Transverse colon (tissue), 4 donors: Measurements from ENCODE around the gene KCNQ2. TPM values are rescaled to one million over a fixed set of nuclear protein-coding genes. Genes with fewer than 3 reads are reported as not detected.

ENCODE experiments used
- DNase-seq: peaks from one replicate; pipeline ENCODE4 v3.0.0-alpha.2; 2019
- H3K27ac ChIP-seq, 4 donors: fragments of 200-600 bp; sonication (generic); 2 replicates each; pipeline ENCODE4 v1.5.1; 2016 to 2018; ENCODE audit warnings: inconsistent platforms in 4 of 4
- H3K27me3 ChIP-seq: fragments of 200-600 bp; sonication (generic); 2 replicates; pipeline ENCODE4 v1.5.1; 2017; ENCODE audit warnings: inconsistent platforms
- H3K36me3 ChIP-seq, 4 donors: fragments of 200-600 bp; sonication (generic); 2 replicates each; pipeline ENCODE4 v1.5.1; 2017 to 2019; ENCODE audit warnings: inconsistent platforms in 4 of 4
- H3K4me1 ChIP-seq, 4 donors: fragments of 200-600 bp; sonication (generic); 2 replicates each; pipeline ENCODE4 v1.5.1; 2017 to 2020; ENCODE audit warnings: inconsistent platforms in 4 of 4
- H3K4me3 ChIP-seq, 4 donors: fragments of 200-600 bp; sonication (generic); 1 replicate in 1 of 4; 2 replicates in 3 of 4; pipeline versions ENCODE4 v1.5.1 to v1.6.1; 2017 to 2019; ENCODE audit warnings: inconsistent platforms in 4 of 4
- H3K9me3 ChIP-seq, 2 donors: fragments of 200-600 bp; sonication (generic); 2 replicates each; pipeline ENCODE4 v1.5.1; 2017 to 2019; ENCODE audit warnings: inconsistent platforms in 2 of 2
- EP300 ChIP-seq: sonication (generic); formaldehyde crosslinking; IDR thresholded peaks from one replicate; pipeline ENCODE4 v1.6.1; 2017; ENCODE audit warnings: antibody characterized with exemption, low read depth
- POLR2A ChIP-seq: fragments of 450-650 bp; IDR thresholded peaks from one replicate; pipeline ENCODE4 v1.6.1; 2016; ENCODE audit warnings: antibody characterized with exemption, mild to moderate bottlenecking, moderate library complexity
- POLR2AphosphoS5 ChIP-seq, 3 donors: sonication (generic); formaldehyde crosslinking; IDR thresholded peaks; one replicate each; pipeline ENCODE4 v1.6.1; 2016; ENCODE audit warnings: antibody characterized with exemption in 3 of 3
- WGBS, 2 donors: methylation state at CpG; one replicate each; pipeline ENCODE4 v1.1.5; 2018; ENCODE audit warnings: low coverage in 1 of 2; 5-methylcytosine and 5-hydroxymethylcytosine counted together
- in situ Hi-C, 4 donors: fragments of 200-750 bp; cut with MboI; loops; one replicate each; pipeline versions ENCODE4 v1.15.0 to v1.15.1; 2017; ENCODE audit warnings: low sequenced_read_pairs in 3 of 4, low pct_ligation_motif_present in 1 of 4, low pct_unique_long_range_greater_than_20kb in 1 of 4
- intact Hi-C: fragments of 100-400 bp; cut with DNase I; formaldehyde crosslinking; loops from one replicate; pipeline ENCODE4 v1.15.1; 2023; ENCODE audit warnings: low total_unique reads
- total RNA-seq, 4 donors: library from RNA; depleted of rRNA; stranded (reverse); fragments of >200 nt; gene quantifications; one replicate each; pipeline ENCODE4 v1.1.0, GENCODE V29; 2016
- TF ChIP-seq, protein P1 (sequence below), 5 experiments: fragments of 200-600 bp in 3 of 5; fragments of 450-650 bp in 2 of 5; sonication (generic) in 3 of 5; IDR thresholded peaks; 1 replicate in 2 of 5; 2 replicates in 3 of 5; pipeline ENCODE4 v1.5.1; 2016 to 2017; ENCODE audit warnings: antibody characterized with exemption in 5 of 5, inconsistent platforms in 3 of 5, mild to moderate bottlenecking in 2 of 5, moderate library complexity in 1 of 5

The KCNQ2 gene
- total RNA-seq, 4 donors from 2014 or later: 0.32 to 0.41 (median 0.37) TPM; not detected in 1

DNA sequence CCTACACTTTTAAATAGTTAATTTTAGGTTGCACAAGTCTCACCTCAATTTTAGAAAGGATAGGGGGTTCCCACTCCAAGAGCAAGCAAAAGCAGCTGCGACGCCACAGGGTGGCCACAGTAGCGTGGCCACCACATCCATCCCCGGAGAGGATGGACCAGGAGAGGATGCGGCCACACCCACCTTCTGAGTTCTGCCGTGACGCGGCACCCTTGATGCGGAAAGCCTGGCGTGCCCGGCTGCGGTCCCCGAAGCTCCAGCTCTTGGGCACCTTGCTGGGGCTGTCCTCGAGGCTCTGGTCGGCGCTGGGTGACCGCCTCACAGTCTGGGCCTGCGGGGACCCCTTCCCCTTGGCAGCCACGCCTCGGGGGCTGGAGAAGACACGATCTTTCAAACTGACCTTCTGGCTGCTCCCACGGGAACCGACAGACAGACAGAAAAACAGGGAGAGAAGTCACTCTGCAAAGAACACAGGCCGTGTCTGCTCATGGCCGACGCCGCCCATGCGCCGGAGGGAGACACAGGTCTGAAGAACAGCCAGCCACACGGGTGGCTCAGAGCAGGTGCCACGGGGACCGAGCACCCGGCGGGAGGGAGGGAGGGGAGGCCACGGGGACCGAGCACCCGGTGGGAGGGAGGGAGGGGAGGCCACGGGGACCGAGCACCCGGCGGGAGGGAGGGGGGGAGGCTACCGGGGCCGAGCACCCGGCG, 57.6 kb downstream of the KCNQ2 start:
- intact Hi-C loops: no loop called here
- no peaks in the 10 kb centered on the region for H3K36me3 ChIP-seq
- no peak for TF ChIP-seq POLR2A
- TF ChIP-seq EP300: no peak
- TF ChIP-seq, protein P1, sequence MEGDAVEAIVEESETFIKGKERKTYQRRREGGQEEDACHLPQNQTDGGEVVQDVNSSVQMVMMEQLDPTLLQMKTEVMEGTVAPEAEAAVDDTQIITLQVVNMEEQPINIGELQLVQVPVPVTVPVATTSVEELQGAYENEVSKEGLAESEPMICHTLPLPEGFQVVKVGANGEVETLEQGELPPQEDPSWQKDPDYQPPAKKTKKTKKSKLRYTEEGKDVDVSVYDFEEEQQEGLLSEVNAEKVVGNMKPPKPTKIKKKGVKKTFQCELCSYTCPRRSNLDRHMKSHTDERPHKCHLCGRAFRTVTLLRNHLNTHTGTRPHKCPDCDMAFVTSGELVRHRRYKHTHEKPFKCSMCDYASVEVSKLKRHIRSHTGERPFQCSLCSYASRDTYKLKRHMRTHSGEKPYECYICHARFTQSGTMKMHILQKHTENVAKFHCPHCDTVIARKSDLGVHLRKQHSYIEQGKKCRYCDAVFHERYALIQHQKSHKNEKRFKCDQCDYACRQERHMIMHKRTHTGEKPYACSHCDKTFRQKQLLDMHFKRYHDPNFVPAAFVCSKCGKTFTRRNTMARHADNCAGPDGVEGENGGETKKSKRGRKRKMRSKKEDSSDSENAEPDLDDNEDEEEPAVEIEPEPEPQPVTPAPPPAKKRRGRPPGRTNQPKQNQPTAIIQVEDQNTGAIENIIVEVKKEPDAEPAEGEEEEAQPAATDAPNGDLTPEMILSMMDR (IDR thresholded peaks at IDR 0.05): no peak
- no peak for TF ChIP-seq POLR2AphosphoS5 (IDR thresholded peaks at IDR 0.05)

GRCh38 chr20:63413963-63414684, 58.3 kb downstream of the KCNQ2 start:
- in situ Hi-C loops (no loop called here), intact Hi-C loops (no loop called here)
- no peak for DNase-seq
- 79% methylated on average over 31 of the region's 33 CpGs; no CpG with 5 or more reads in 1 of the 2 donors for WGBS, 2 donors
- H3K36me3 ChIP-seq: no peaks in the 10 kb centered on the region
- no peaks in the 10 kb centered on the region for H3K4me1 ChIP-seq
- no peak for TF ChIP-seq POLR2A
- no peak overlapping the region for H3K4me3 ChIP-seq
- peaks cover 23% of the 10 kb centered on the region for H3K27me3 ChIP-seq
- H3K27ac ChIP-seq: no peak overlapping the region
- no peaks in the 10 kb centered on the region for H3K9me3 ChIP-seq

More for the DNA sequence above, 57.6 kb downstream of the KCNQ2 start:
- no peak overlapping the region for H3K27ac ChIP-seq
- WGBS, 2 donors: 84% methylated on average over 21 of the region's 45 CpGs; no CpG with 5 or more reads in 1 of the 2 donors
- H3K4me3 ChIP-seq: no peak overlapping the region
- H3K9me3 ChIP-seq: no peaks in the 10 kb centered on the region
- in situ Hi-C loops: no loop called here
- peaks cover 23% of the 10 kb centered on the region for H3K27me3 ChIP-seq
- no peak for DNase-seq
- no peaks in the 10 kb centered on the region for H3K4me1 ChIP-seq

DNA sequence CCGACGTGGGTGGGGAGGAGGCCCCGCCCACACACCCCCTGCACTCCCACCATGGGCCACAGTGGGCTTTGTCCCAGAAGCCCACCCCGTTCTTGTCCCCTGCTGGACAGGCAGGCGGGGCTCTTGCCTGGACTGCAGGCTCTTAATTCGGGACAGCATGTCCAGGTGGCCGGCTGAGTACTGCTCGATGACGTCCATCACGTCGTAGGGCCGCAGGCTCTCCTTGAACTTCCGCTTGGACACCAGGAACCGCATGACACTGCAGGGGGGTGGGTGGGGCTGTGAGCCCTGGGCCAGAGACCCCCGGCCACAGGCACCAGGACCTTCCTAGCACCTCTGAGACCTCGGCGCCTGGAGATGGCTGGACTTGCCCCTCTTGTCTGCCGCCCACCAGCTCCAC, 59.1 kb downstream of the KCNQ2 start:
- Histone ChIP-seq H3K27ac (no peak overlapping the region), H3K4me3 (no peak overlapping the region), H3K36me3 (no peaks in the 10 kb centered on the region), H3K4me1 (no peaks in the 10 kb centered on the region), H3K9me3 (no peaks in the 10 kb centered on the region), H3K27me3 (peaks cover 21% of the 10 kb centered on the region)
- 58% methylated on average over 9 of the region's 18 CpGs; no CpG with 5 or more reads in 1 of the 2 donors for WGBS, 2 donors
- TF ChIP-seq, protein P1 (IDR thresholded peaks at IDR 0.05): no peak
- TF ChIP-seq POLR2A (no peak), EP300 (no peak), POLR2AphosphoS5 (IDR thresholded peaks at IDR 0.05) (no peak)
- intact Hi-C loops (no loop called here), in situ Hi-C loops (no loop called here)
- no peak for DNase-seq

DNA sequence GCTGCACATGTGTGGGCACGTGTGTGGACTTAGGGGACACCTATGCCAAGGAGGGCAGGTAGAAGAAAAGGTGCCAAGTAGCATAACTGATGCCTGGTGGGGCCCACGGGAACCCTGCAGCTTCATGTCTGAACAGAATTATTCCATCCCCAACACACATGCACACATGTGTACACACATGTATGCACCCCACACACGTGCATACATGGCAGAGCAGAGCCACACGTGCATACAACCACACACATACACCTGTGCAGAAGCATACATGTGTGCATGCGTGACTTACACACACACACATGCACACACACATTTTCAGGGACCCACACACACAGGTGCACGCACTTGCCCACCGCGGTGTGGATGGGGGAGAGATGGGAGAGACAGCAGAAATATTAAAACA, 59.6 kb downstream of the KCNQ2 start:
- H3K27me3 ChIP-seq: peaks cover 20% of the 10 kb centered on the region
- no peaks in the 10 kb centered on the region for H3K4me1 ChIP-seq
- no peaks in the 10 kb centered on the region for H3K36me3 ChIP-seq
- DNase-seq: no peak
- intact Hi-C loops: no loop called here
- no peak overlapping the region for H3K4me3 ChIP-seq
- H3K27ac ChIP-seq: no peak overlapping the region
- 77 to 78% methylated on average over 3 to 8 of the region's 8 CpGs for WGBS, 2 donors
- no peaks in the 10 kb centered on the region for H3K9me3 ChIP-seq
- in situ Hi-C loops: no loop called here
- TF ChIP-seq, protein P1 (IDR thresholded peaks at IDR 0.05): no peak
- no peak for TF ChIP-seq EP300
- TF ChIP-seq POLR2A: no peak
- TF ChIP-seq POLR2AphosphoS5 (IDR thresholded peaks at IDR 0.05): no peak
